ENCODE results near the gene TTC39B.

Gene TTC39B

GRCh38 chr9:15182101-15182551, 124.9 kb downstream of the TTC39B start:
- H3K9me3 ChIP-seq (ENCODE audit: control insufficient read depth, low read length), result no peaks in the 10 kb centered on the region
- no peaks in the 10 kb centered on the region for H3K27me3 ChIP-seq (ENCODE audit: control insufficient read depth, insufficient read depth, low read length)
- no peak overlapping the region for H3K4me3 ChIP-seq (ENCODE audit: low read length)
- no peaks in the 10 kb centered on the region for H3K36me3 ChIP-seq (ENCODE audit: control insufficient read depth, insufficient read depth, low read length)
- H3K4me1 ChIP-seq (ENCODE audit: control insufficient read depth, insufficient read depth, low read length), result no peaks in the 10 kb centered on the region
- H3K9ac ChIP-seq (ENCODE audit: low read length), result no peak overlapping the region

- Histone ChIP-seq H3K27me3 (ENCODE audit: control insufficient read depth, insufficient read depth, low read length) (no peaks in the 10 kb centered on the region), H3K9ac (ENCODE audit: low read length) (no peak overlapping the region), H3K4me1 (ENCODE audit: control insufficient read depth, insufficient read depth, low read length) (no peaks in the 10 kb centered on the region), H3K4me3 (ENCODE audit: low read length) (no peak overlapping the region), H3K9me3 (ENCODE audit: control insufficient read depth, low read length) (no peaks in the 10 kb centered on the region), H3K36me3 (ENCODE audit: control insufficient read depth, insufficient read depth, low read length) (no peaks in the 10 kb centered on the region)
Measured at GRCh38 chr9:15180124-15180523, 126.9 kb downstream of the TTC39B start.

- Histone ChIP-seq H3K4me3 (ENCODE audit: low read length) (no peak overlapping the region), H3K4me1 (ENCODE audit: control insufficient read depth, insufficient read depth, low read length) (no peaks in the 10 kb centered on the region), H3K9ac (ENCODE audit: low read length) (no peak overlapping the region), H3K27me3 (ENCODE audit: control insufficient read depth, insufficient read depth, low read length) (no peaks in the 10 kb centered on the region), H3K36me3 (ENCODE audit: control insufficient read depth, insufficient read depth, low read length) (no peaks in the 10 kb centered on the region), H3K9me3 (ENCODE audit: control insufficient read depth, low read length) (no peaks in the 10 kb centered on the region)
Measured at GRCh38 chr9:15178631-15179030, 128.4 kb downstream of the TTC39B start.

- no peaks in the 10 kb centered on the region for H3K27me3 ChIP-seq (ENCODE audit: control insufficient read depth, insufficient read depth, low read length)
- H3K9me3 ChIP-seq (ENCODE audit: control insufficient read depth, low read length), result no peaks in the 10 kb centered on the region
- no peak overlapping the region for H3K4me3 ChIP-seq (ENCODE audit: low read length)
- no peak overlapping the region for H3K9ac ChIP-seq (ENCODE audit: low read length)
- no peaks in the 10 kb centered on the region for H3K36me3 ChIP-seq (ENCODE audit: control insufficient read depth, insufficient read depth, low read length)
- no peaks in the 10 kb centered on the region for H3K4me1 ChIP-seq (ENCODE audit: control insufficient read depth, insufficient read depth, low read length)
Measured at GRCh38 chr9:15176836-15177235, 130.2 kb downstream of the TTC39B start.

GRCh38 chr9:15163931-15164330, 143.1 kb downstream of the TTC39B start:
- Histone ChIP-seq H3K9me3 (ENCODE audit: control insufficient read depth, low read length) (no peaks in the 10 kb centered on the region), H3K4me1 (ENCODE audit: control insufficient read depth, insufficient read depth, low read length) (no peaks in the 10 kb centered on the region), H3K27me3 (ENCODE audit: control insufficient read depth, insufficient read depth, low read length) (no peaks in the 10 kb centered on the region), H3K9ac (ENCODE audit: low read length) (no peak overlapping the region), H3K36me3 (ENCODE audit: control insufficient read depth, insufficient read depth, low read length) (no peaks in the 10 kb centered on the region), H3K4me3 (ENCODE audit: low read length) (no peak overlapping the region)

- H3K4me3 ChIP-seq (ENCODE audit: low read length), result no peak overlapping the region
- no peak overlapping the region for H3K9ac ChIP-seq (ENCODE audit: low read length)
- no peaks in the 10 kb centered on the region for H3K9me3 ChIP-seq (ENCODE audit: control insufficient read depth, low read length)
- H3K36me3 ChIP-seq (ENCODE audit: control insufficient read depth, insufficient read depth, low read length), result no peaks in the 10 kb centered on the region
- H3K27me3 ChIP-seq (ENCODE audit: control insufficient read depth, insufficient read depth, low read length), result no peaks in the 10 kb centered on the region
- no peaks in the 10 kb centered on the region for H3K4me1 ChIP-seq (ENCODE audit: control insufficient read depth, insufficient read depth, low read length)
Measured at GRCh38 chr9:15161753-15162152, 145.3 kb downstream of the TTC39B start.

GRCh38 chr9:15160673-15161072, 146.3 kb downstream of the TTC39B start:
- Histone ChIP-seq H3K9ac (ENCODE audit: low read length) (no peak overlapping the region), H3K27me3 (ENCODE audit: control insufficient read depth, insufficient read depth, low read length) (no peaks in the 10 kb centered on the region), H3K9me3 (ENCODE audit: control insufficient read depth, low read length) (no peaks in the 10 kb centered on the region), H3K4me3 (ENCODE audit: low read length) (no peak overlapping the region), H3K36me3 (ENCODE audit: control insufficient read depth, insufficient read depth, low read length) (no peaks in the 10 kb centered on the region), H3K4me1 (ENCODE audit: control insufficient read depth, insufficient read depth, low read length) (no peaks in the 10 kb centered on the region)

- H3K9me3 ChIP-seq (ENCODE audit: control insufficient read depth, low read length), result no peaks in the 10 kb centered on the region
- H3K9ac ChIP-seq (ENCODE audit: low read length), result no peak overlapping the region
- no peak overlapping the region for H3K4me3 ChIP-seq (ENCODE audit: low read length)
- H3K36me3 ChIP-seq (ENCODE audit: control insufficient read depth, insufficient read depth, low read length), result no peaks in the 10 kb centered on the region
- no peaks in the 10 kb centered on the region for H3K4me1 ChIP-seq (ENCODE audit: control insufficient read depth, insufficient read depth, low read length)
- H3K27me3 ChIP-seq (ENCODE audit: control insufficient read depth, insufficient read depth, low read length), result no peaks in the 10 kb centered on the region
Measured at GRCh38 chr9:15158064-15158463, 149.0 kb downstream of the TTC39B start.

- Histone ChIP-seq H3K36me3 (ENCODE audit: control insufficient read depth, insufficient read depth, low read length) (no peaks in the 10 kb centered on the region), H3K4me1 (ENCODE audit: control insufficient read depth, insufficient read depth, low read length) (no peaks in the 10 kb centered on the region), H3K9ac (ENCODE audit: low read length) (no peak overlapping the region), H3K9me3 (ENCODE audit: control insufficient read depth, low read length) (no peaks in the 10 kb centered on the region), H3K27me3 (ENCODE audit: control insufficient read depth, insufficient read depth, low read length) (no peaks in the 10 kb centered on the region), H3K4me3 (ENCODE audit: low read length) (no peak overlapping the region)
Measured at GRCh38 chr9:15157381-15157780, 149.6 kb downstream of the TTC39B start.

GRCh38 chr9:15156241-15156640, 150.8 kb downstream of the TTC39B start:
- Histone ChIP-seq H3K9me3 (ENCODE audit: control insufficient read depth, low read length) (no peaks in the 10 kb centered on the region), H3K9ac (ENCODE audit: low read length) (no peak overlapping the region), H3K36me3 (ENCODE audit: control insufficient read depth, insufficient read depth, low read length) (no peaks in the 10 kb centered on the region), H3K4me1 (ENCODE audit: control insufficient read depth, insufficient read depth, low read length) (no peaks in the 10 kb centered on the region), H3K4me3 (ENCODE audit: low read length) (no peak overlapping the region), H3K27me3 (ENCODE audit: control insufficient read depth, insufficient read depth, low read length) (no peaks in the 10 kb centered on the region)

- no peaks in the 10 kb centered on the region for H3K27me3 ChIP-seq (ENCODE audit: control insufficient read depth, insufficient read depth, low read length)
- no peaks in the 10 kb centered on the region for H3K9me3 ChIP-seq (ENCODE audit: control insufficient read depth, low read length)
- no peaks in the 10 kb centered on the region for H3K4me1 ChIP-seq (ENCODE audit: control insufficient read depth, insufficient read depth, low read length)
- H3K4me3 ChIP-seq (ENCODE audit: low read length), result no peak overlapping the region
- no peak overlapping the region for H3K9ac ChIP-seq (ENCODE audit: low read length)
- no peaks in the 10 kb centered on the region for H3K36me3 ChIP-seq (ENCODE audit: control insufficient read depth, insufficient read depth, low read length)
Measured at GRCh38 chr9:15155826-15156225, 151.2 kb downstream of the TTC39B start.

- H3K4me3 ChIP-seq (ENCODE audit: low read length), result no peak overlapping the region
- H3K27me3 ChIP-seq (ENCODE audit: control insufficient read depth, insufficient read depth, low read length), result no peaks in the 10 kb centered on the region
- no peak overlapping the region for H3K9ac ChIP-seq (ENCODE audit: low read length)
- H3K4me1 ChIP-seq (ENCODE audit: control insufficient read depth, insufficient read depth, low read length), result no peaks in the 10 kb centered on the region
- no peaks in the 10 kb centered on the region for H3K9me3 ChIP-seq (ENCODE audit: control insufficient read depth, low read length)
- H3K36me3 ChIP-seq (ENCODE audit: control insufficient read depth, insufficient read depth, low read length), result no peaks in the 10 kb centered on the region
Measured at GRCh38 chr9:15155323-15155722, 151.7 kb downstream of the TTC39B start.

GRCh38 chr9:15154677-15155076, 152.3 kb downstream of the TTC39B start:
- no peak overlapping the region for H3K4me3 ChIP-seq (ENCODE audit: low read length)
- no peak overlapping the region for H3K9ac ChIP-seq (ENCODE audit: low read length)

More at GRCh38 chr9:15154677-15155076, 152.3 kb downstream of the TTC39B start:
- Histone ChIP-seq H3K36me3 (ENCODE audit: control insufficient read depth, insufficient read depth, low read length) (no peaks in the 10 kb centered on the region), H3K9me3 (ENCODE audit: control insufficient read depth, low read length) (no peaks in the 10 kb centered on the region), H3K27me3 (ENCODE audit: control insufficient read depth, insufficient read depth, low read length) (no peaks in the 10 kb centered on the region), H3K4me1 (ENCODE audit: control insufficient read depth, insufficient read depth, low read length) (no peaks in the 10 kb centered on the region)

Measured in mucosa of stomach (tissue), 1 donor.